HG02610 (cell line): ENCODE data around the gene PCNX2.
"Not testable (repeated sequence)": the region's sequence is repeated elsewhere in the genome, so short reads cannot be mapped to it uniquely, and the experiment has no call there.

Source experiments
- ATAC-seq: cut with Tn5 transposase; IDR thresholded peaks from one replicate; pipeline ENCODE4 v1.9.1; 2021; ENCODE audit warnings: mild to moderate bottlenecking, moderate library complexity; ENCODE audit not compliant: unreplicated experiment

PCNX2 gene

DNA sequence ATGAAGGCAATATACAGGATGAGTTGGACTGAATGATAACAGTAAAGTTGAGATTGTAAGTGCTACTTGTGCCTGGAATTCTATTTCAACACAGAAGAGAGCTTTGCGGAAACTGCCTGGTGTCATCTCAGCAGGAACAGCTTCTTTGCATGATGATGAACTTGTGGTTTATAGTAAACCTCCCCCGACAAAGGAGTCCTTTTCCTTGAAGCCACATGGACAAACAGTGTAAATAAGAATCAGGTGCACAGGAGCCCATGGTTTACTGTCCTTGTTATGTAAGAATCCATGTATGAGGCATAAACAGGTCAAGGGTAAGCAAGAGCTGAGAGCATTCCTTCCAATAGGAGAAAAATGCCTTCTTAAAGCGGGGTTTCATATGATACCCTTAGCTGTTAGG, 66.2 kb downstream of the PCNX2 start:
- ATAC-seq = no peak

DNA sequence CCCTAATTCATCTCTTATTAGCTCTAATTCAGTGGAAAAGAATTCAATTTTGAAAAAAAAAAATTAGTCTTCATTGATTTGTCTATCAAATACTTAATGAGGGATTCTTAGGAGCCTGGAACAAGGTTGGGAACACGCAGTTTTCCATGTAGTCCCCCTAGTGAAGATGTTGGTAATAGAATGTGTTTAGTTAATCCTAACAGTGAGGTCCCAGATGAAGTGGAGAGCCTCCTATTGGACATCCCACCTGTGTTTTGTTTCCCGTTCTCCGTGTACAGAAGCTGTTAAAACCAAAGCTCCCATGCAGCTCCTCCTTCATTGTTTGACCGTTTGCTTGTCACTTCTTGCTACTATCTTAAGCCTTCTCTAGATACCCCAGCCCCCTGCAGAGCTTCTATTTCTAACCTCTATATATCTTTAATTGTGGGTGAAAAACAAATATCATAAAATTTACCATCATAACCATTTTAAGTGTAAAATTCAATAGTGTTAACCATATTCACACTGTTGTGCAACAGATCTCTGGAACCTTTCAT, 67.5 kb downstream of the PCNX2 start:
- no peak for ATAC-seq

DNA sequence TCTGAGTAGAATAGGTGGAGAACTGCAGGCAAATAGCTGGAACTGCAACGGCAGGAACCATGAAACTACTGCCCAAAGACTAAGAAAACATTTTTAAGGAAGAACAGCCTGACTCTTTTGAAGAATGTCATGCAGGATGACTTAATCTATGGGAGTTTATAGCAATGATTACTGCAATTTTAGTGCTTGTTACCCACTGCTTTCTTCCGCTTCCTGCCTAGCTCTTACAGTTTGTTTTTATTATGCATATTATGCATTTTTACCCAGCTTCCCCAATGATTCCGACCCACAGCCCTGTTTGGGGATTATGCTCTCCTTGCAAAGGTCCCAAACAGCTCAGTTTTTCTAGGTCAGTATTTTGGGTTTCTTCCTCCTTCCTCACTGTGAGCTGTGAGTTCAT, 71.2 kb downstream of the PCNX2 start:
- ATAC-seq = no peak

DNA sequence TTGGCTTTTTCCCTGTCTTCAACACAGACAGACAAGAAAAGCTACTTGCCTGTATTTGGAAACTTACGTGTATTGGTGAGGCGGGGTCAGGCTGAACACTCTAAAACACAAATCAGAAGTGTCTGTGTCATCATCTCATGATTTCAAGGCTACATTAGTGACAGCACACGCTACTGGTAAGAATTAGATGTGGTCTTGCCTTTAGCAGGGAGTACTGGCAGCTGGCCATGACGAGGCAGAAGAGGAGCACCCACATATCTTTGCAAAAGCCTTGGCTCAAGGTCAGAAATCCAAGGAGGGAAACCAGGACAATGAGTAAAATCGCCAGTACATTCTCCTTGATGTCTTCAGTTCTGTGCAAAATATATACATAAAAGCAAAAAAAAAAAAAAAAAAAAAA, 77.7 kb downstream of the PCNX2 start:
- no peak for ATAC-seq

DNA sequence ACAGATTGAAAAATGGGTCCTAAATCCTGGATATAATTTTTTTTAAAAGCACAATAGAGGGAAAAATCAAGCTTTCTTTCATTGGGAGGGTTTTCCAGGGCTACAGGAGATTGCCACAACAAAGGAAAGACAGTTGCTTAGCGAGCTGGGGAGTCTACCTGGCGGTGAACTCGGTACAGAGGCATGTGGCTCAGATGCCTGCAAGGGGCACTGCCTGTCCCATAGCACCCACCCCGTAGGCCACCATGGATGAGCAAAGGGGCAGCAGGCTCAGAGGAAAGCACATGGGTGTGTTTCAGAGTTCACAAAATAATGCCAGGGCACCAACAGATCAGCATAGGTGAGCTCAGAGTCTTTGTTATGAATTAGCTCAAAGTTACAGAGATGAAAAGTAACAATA, 79.5 kb downstream of the PCNX2 start:
- no peak for ATAC-seq

DNA sequence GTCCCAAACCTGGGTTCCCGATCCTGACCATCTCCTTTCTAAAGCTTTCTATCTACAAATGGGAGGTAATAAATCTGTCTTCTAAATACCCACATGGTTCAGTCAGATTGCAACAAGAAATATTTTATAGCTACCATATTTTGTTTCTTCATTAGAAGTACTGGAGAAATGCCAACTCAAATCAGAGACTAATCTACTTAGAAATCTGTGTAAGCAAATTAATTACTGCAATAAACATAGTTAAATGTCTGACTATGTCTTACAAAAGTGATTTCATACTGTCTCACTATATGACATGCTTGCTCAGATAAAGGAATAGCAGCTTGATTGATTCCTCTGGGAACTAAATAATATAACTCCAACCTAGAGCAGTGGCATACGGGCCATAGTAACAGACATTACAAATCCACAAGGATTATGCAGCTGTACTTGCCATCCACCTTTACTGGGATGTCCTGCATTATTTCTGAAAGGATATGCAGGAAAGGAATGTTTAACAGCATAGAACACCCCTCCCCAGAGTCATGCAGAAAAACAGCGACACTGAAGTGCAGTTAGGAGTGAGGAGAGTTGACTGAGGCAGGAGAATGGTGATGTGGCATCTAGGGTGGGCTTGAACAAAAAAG, 80.3 kb downstream of the PCNX2 start:
- no peak for ATAC-seq

DNA sequence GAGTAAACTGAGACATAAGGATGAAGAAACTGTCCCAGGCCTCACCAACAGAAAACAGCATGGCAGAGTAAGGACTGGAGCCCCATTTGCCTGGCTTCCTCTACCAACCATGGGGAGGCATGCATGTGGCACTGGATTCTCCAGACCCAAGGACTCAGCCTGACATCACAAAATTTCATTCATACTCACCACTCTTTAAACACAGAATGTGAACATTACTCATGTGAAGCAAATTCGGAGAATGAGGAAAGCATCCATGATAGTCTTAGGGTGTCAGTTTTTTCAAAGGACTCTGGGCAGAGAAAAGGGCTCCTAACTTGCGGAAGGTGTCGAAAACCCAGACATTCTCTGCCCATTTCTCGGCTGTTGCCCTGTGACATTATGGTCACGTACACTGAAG, 83.9 kb downstream of the PCNX2 start:
- ATAC-seq = no peak

DNA sequence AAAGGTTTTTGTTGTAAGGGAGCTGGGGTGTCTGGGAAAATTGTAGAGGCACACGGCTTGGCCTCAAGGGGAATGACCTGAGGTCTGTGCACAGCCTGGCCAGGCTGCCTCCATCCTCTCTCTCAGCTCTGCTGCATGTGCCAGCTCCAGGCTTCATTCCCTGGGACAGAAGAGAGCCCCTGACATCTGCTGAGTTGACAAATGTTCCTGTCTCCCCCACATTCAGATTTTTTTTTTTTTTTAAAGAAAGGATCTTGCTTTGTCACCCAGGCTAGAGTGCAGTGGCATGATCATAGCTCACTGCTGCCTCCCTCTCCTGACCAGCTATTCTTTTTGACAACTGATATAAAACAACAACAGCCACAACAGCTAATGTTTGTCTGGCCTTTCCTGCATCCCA, 84.4 kb downstream of the PCNX2 start:
- ATAC-seq = no peak

DNA sequence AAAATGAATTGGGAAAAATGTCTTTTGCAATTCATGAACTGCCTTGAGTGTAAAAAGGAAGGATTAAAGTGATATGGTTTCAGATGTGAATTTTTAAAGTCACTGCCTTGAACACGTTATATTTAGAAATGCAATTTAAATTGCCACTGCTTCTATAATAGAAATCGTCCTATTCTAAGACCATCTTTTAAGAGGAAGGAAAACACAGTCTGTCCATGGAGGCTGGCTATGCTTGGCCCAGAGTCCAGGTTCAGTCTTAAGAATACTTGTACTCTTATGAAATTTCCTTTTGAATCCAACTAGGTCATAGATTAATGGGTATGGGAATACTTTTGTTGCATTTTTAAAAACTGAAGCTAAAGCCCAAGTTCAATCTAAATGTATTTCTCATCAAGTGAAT, 86.0 kb downstream of the PCNX2 start:
- no peak for ATAC-seq

DNA sequence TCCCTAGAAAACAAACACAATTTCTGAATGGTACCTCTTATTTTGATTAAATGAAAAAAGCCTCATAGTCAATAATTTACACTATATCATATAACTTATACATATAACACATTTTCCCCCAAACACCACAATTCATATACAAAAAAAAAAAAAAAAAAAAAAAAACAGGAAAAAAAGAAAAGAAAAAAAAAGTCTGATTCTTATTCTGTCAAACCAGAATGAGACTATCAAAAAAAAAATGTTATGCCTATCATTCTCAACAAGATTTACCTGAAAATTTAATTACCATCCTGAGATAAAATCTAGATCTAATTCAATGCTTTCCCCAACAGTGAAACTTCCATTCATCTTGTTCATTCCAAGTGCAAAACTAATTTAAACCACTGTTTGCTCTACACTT, 86.8 kb downstream of the PCNX2 start:
- no peak for ATAC-seq

DNA sequence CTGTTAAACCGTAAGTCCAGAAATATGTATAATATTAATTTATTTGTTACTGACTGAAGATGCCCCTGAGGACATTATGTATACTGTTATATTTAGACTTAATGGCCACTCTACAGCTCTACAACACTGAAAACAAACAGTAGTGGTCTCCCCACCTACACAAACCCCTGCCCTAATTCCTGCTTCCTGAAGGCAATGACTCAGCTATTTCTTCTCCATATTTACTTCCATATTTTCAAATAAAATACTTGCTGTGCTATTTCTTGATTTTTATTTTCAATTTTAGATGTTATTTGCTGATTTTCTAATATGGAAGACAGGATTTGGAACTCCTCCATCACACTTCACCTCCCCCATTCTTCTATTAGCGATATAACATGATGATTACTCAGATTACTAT, 97.6 kb downstream of the PCNX2 start:
- ATAC-seq = no peak

DNA sequence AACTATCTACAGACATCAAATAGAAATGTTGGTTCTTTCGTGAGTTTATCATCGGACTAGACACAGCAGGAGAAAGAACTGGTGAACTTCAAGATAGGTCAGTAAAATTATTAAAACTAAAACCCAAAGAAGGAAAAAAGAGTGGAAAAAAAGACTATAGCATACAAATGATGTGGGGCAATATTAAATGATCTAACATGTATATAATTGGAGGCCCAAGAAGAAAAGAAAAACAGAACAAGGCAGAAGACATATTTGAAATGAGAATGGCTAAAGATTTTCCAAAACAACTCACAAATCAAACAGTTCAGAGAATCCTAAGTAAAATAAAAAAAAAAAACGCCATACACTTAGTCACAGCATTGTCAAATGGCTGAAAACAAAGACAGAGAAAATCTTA, 101.8 kb downstream of the PCNX2 start:
- ATAC-seq = no peak

DNA sequence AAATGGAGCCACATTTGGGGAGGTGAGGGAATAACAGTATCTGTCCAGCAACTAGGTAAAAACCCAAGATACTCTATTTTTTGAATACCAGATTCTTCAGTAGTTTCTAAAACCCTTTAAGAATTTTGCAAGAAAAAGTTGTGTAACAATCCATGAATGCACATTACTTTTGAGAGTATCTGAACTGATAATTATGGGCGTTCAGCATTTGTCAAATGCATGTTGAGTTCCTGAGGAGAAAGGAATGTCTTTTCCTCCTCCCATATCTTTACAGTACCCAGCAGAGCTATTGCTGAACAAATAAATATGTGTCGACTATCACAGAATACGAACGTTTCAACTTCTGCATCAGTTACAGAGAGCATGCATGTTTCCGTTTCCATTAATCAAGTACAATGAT, 104.5 kb downstream of the PCNX2 start:
- ATAC-seq = no peak

DNA sequence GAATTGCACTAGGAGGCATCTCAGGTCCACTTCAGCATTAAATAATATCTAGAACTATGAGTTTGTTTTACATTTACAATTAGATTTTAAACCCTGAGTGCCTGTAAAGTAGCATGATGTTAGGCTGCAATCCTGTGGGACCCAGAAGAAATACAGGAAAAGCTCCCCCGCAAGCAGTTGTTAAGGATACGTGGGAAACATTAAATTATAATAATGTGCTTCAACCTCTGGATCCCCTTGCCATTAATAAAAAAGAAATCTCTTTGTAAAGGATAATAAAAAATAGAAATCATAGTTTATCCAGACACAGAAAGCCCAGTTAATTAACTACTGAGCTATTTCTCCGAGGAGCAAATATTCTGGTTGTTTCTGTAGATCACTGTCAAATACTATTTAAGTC, 106.0 kb downstream of the PCNX2 start:
- no peak for ATAC-seq

DNA sequence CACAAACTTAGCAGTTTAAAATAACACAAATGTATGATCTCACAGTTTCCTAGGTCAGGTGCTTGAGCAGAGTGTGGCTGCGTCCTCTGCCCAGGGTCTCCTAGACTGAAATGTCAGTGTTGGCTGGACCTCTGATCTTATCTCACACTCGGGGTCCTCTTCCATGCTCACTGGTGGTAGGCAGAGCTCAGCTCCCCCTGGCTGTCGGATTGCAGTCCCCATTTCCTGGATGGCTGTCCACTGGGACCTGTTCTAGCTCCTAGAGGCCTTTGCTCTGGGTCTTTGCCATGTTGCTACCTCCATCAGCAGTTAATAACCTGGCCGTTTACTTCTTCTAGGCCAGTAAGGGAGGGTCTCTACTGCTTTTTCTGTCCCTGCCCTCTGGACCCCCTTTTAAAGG, 107.5 kb downstream of the PCNX2 start:
- ATAC-seq = no peak

DNA sequence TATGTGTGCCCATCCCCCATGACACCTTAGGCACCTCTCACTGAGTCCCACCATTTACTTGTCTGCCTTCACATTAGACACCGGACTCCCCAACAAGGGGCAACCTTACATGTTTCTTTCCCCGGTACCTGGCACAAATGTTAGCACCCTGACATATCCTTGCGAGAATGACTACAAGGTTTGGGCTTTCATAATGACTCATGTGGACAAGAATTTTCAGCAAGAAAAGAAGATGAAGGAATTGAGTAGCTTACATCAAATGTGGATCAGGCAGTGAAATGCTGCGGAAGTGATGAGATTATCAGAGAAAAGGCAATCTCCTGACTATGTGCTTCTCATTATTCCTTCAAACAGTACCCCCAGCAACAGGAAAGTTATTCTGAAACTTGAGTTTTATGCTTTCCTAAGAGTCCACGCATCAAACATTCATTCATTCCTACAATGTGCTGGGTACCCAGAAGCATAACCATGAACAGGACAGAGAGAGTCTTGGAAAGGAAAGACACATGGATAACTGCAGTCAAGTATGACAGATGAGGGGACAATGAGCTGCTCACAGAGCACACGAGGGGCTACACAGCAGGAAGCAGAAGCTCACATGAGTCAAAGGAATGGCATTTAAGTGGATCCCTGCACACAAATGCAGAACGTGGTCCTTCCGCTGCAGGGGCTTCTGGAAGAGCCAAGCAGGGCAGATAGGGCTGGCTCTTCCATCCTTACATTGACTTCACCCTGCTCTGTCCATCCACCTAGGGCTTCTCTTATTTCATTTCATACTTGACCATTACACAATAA, 112.1 kb downstream of the PCNX2 start:
- no peak for ATAC-seq

DNA sequence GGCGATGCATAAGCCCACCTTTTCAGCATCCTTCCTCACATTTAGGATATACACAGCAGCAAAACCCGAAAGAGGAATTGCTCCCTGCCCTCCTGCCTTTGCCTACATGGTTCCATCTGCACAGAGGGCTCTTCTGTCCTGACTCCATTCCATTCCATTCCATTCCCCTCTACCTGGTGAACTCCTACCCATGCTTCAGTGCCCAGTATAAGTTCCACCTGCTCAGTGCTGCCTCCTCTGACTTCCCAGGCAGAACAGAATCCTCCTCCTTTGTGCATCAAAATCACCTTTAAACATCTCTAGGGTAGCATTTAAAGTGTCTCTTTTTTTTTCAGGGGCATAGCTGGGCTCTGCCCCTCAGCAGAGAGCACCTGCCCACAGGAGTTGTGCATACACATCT, 112.9 kb downstream of the PCNX2 start:
- ATAC-seq = no peak

DNA sequence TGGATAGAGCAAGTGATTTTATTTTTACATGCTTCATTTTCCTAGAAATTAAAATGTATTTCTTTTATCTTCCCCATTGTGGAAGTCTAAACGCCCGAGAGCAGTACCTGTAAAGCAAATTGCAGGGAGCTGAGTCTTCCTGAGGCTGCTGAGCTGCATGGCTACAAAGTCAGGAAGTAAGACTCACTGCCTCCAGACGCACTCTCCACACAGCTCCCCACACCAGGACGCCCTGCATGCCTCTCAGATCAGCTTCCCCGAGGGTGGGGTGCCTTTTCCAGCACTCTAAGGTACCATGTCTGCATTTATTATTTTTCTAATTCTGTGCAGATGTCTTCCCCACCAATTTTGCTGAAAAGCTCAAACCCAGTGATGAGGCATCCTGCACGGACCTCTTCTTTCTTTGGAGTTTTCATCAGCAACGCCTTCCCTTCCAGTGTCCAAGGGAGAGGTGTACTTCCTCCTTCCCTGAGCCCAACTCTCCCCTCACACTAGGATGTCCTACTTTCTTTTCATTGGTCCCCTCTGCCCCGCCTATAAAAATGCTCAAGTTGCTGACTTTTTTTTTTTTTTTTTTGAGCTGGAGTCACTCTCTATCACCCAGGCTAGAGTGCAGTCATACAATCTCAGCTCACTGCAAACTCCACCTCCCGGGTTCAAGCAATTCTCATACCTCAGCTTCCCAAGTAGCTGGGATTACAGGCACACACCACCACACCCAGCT, 114.7 kb downstream of the PCNX2 start:
- no peak for ATAC-seq

DNA sequence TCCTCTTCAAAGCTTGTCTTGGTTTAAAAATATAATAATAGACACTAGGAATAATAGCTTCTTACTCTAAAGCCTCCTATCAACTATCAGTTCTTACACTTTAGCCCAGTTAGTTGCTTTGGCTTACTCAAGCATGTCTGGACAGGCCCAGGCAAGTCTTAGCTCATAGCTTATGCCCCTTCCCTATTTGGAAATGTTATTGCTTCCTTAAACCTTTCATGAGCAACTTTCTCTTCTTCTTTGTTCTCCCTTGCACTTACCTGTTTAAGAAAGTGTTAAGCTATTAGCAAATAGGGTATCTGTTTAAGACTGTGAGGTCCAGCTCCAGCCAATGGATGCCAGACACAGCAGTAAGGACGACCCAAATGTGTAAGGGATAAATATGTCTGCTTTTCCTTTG, 115.9 kb downstream of the PCNX2 start:
- ATAC-seq = not testable (repeated sequence)

DNA sequence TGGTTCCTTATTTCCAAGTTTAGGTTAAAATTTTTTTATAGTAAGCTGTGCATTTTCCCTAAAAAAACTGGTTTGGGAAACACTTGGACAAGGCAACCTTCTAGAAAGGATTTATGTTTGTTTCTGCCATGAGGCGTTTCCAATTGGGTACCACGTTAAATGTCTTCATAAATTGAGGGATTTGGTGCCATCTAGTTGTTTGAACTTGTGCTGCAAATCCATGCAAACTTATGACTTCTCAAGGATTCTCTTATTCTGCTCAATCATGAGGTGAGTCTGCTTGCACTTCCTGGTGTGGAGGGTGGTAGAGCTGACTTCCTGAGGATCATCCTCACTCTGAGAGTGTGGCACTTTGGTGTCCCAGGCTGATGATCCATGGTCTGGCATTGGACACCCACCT, 123.3 kb downstream of the PCNX2 start:
- ATAC-seq = no peak

DNA sequence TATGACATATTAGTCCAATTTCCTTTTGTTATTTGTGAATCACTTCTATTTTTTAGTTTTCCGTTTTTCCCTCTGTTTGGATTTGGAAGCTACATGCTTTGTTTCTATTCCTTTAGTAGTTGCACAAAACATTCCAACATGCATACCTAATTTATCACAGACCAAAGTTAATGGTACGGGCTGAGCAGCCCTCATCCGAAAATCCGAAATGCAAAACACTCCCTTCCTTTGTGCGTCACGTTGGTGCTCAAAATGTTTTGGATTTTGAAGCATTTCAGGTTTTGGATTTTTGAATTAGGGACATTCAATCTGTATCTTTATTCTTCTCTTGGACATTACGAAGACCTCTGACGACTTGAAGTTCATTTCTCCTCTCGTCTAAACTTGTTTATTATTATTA, 124.8 kb downstream of the PCNX2 start:
- ATAC-seq = no peak

DNA sequence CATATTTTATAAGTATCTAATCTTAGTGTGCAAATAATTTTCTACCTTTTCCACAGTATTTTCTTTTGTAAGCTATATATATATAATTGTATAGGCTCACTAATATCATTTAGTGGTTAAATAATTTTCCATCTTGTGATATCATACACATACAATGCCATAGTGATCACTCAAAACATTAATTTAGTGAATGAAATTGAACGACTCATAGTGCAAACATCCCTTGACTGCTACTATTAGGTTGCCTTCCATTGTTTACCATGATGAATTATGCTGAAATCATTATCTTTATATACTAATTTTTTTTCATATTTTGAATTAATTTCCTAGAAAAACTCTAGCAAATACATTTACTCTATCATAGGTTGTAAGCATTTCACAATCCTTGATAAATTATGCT, 127.1 kb downstream of the PCNX2 start:
- no peak for ATAC-seq
